Measurements from ENCODE around the gene NSMCE1.

Gene NSMCE1

GRCh38 chr16:27224271-27224737 lies 44.3 kb downstream of the NSMCE1 start:
- Histone ChIP-seq H3K36me3 (replicated peaks; ENCODE audit: low read depth, low read length) (no peaks in the 10 kb centered on the region), H3K4me3 (ENCODE audit: low read length) (no peak overlapping the region), H3K27ac (ENCODE audit: low read length) (no peak overlapping the region)

DNA sequence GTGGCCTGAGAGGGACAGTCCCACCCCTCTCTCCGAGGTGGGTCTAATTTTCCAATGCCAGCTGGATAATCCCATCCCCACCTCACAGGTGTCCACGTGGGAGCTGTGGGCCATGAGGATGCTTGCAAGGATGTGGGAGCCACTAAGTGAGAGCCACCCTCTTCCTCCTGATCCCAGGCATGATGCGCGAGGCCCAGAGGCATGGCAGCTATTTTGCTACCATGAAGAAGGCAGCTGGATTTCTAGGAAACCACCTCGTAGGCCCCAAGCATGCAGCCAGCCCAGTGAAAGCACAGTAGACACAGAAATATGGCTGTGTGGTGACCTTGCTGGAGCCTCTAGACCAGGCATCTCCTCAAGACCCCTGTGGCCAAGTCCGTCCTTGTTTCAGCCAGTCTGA lies 44.9 kb downstream of the NSMCE1 start:
- H3K4me2 ChIP-seq (ENCODE audit: low read length): no peak overlapping the region
- no peak overlapping the region for H3K4me3 ChIP-seq (ENCODE audit: low read length)
- H3K9me3 ChIP-seq (ENCODE audit: insufficient read depth, low read length): no peaks in the 10 kb centered on the region
- no peak overlapping the region for H3K27ac ChIP-seq (ENCODE audit: low read length)
- TF ChIP-seq EZH2phosphoT487 (IDR thresholded peaks at IDR 0.05; ENCODE audit: low read depth) (no peak), CTCF (IDR thresholded peaks at IDR 0.05; ENCODE audit: low read depth, low read length) (no peak)
- no peak overlapping the region for H3K9ac ChIP-seq (ENCODE audit: low read length)
- H3K36me3 ChIP-seq (replicated peaks; ENCODE audit: low read depth, low read length): no peaks in the 10 kb centered on the region
- H3K27me3 ChIP-seq (ENCODE audit: low read depth, low read length): no peaks in the 10 kb centered on the region
- H3K79me2 ChIP-seq (ENCODE audit: low read length): no peaks in the 10 kb centered on the region
- no peaks in the 10 kb centered on the region for H4K20me1 ChIP-seq (ENCODE audit: insufficient read depth, low read length)
- H3K4me1 ChIP-seq (ENCODE audit: low read length): no peaks in the 10 kb centered on the region
- no peak overlapping the region for H2AFZ ChIP-seq (ENCODE audit: low read depth, low read length)

More at GRCh38 chr16:27224271-27224737, 44.3 kb downstream of the NSMCE1 start:
- H4K20me1 ChIP-seq (ENCODE audit: insufficient read depth, low read length): no peaks in the 10 kb centered on the region
- H3K27me3 ChIP-seq (ENCODE audit: low read depth, low read length): no peaks in the 10 kb centered on the region
- H3K9me3 ChIP-seq (ENCODE audit: insufficient read depth, low read length): no peaks in the 10 kb centered on the region
- H3K9ac ChIP-seq (ENCODE audit: low read length): no peak overlapping the region
- H3K4me1 ChIP-seq (ENCODE audit: low read length): no peaks in the 10 kb centered on the region
- no peak overlapping the region for H2AFZ ChIP-seq (ENCODE audit: low read depth, low read length)
- TF ChIP-seq EZH2phosphoT487 (IDR thresholded peaks at IDR 0.05; ENCODE audit: low read depth): no peak
- no peak for TF ChIP-seq CTCF (IDR thresholded peaks at IDR 0.05; ENCODE audit: low read depth, low read length)
- H3K79me2 ChIP-seq (ENCODE audit: low read length): no peaks in the 10 kb centered on the region
- H3K4me2 ChIP-seq (ENCODE audit: low read length): no peak overlapping the region

GRCh38 chr16:27223226-27223610 lies 45.4 kb downstream of the NSMCE1 start:
- TF ChIP-seq CTCF (IDR thresholded peaks at IDR 0.05; ENCODE audit: low read depth, low read length): peak; percentile 16; the same call in 1 of the 2 replicates
- TF ChIP-seq EZH2phosphoT487 (IDR thresholded peaks at IDR 0.05; ENCODE audit: low read depth): no peak
- Histone ChIP-seq H3K9me3 (ENCODE audit: insufficient read depth, low read length) (no peaks in the 10 kb centered on the region), H3K4me3 (ENCODE audit: low read length) (no peak overlapping the region), H3K9ac (ENCODE audit: low read length) (no peak overlapping the region), H4K20me1 (ENCODE audit: insufficient read depth, low read length) (no peaks in the 10 kb centered on the region), H3K27ac (ENCODE audit: low read length) (no peak overlapping the region), H3K27me3 (ENCODE audit: low read depth, low read length) (no peaks in the 10 kb centered on the region), H3K79me2 (ENCODE audit: low read length) (no peaks in the 10 kb centered on the region), H2AFZ (ENCODE audit: low read depth, low read length) (no peak overlapping the region), H3K4me1 (ENCODE audit: low read length) (no peaks in the 10 kb centered on the region), H3K4me2 (ENCODE audit: low read length) (no peak overlapping the region), H3K36me3 (replicated peaks; ENCODE audit: low read depth, low read length) (no peaks in the 10 kb centered on the region)

GRCh38 chr16:27222249-27223225 lies 46.0 kb downstream of the NSMCE1 start:
- no peak overlapping the region for H3K27ac ChIP-seq (ENCODE audit: low read length)
- no peak overlapping the region for H3K4me2 ChIP-seq (ENCODE audit: low read length)
- H4K20me1 ChIP-seq (ENCODE audit: insufficient read depth, low read length): no peaks in the 10 kb centered on the region
- H3K27me3 ChIP-seq (ENCODE audit: low read depth, low read length): no peaks in the 10 kb centered on the region
- TF ChIP-seq EZH2phosphoT487 (IDR thresholded peaks at IDR 0.05; ENCODE audit: low read depth) (no peak), CTCF (IDR thresholded peaks at IDR 0.05; ENCODE audit: low read depth, low read length) (no peak)
- H2AFZ ChIP-seq (ENCODE audit: low read depth, low read length): no peak overlapping the region
- H3K36me3 ChIP-seq (replicated peaks; ENCODE audit: low read depth, low read length): no peaks in the 10 kb centered on the region
- H3K4me1 ChIP-seq (ENCODE audit: low read length): no peaks in the 10 kb centered on the region
- H3K9me3 ChIP-seq (ENCODE audit: insufficient read depth, low read length): no peaks in the 10 kb centered on the region
- no peaks in the 10 kb centered on the region for H3K79me2 ChIP-seq (ENCODE audit: low read length)
- no peak overlapping the region for H3K9ac ChIP-seq (ENCODE audit: low read length)
- H3K4me3 ChIP-seq (ENCODE audit: low read length): no peak overlapping the region
